Gastroesophageal sphincter (tissue), 4 donors: ENCODE measurements around the gene CHD6. TPM values are rescaled to one million over a fixed set of nuclear protein-coding genes. Genes with fewer than 3 reads are reported as not detected.

Experiments used
- ATAC-seq: fragments of 150-250 bp; one replicate; pipeline ENCODE4 v1.9.1; 2016; ENCODE audit warnings: mild to moderate bottlenecking, moderate library complexity
- H3K27ac ChIP-seq, 4 donors: fragments of 200-600 bp; sonication (generic) in 3 of 4; 1 replicate in 3 of 4; 2 replicates in 1 of 4; pipeline ENCODE4 v1.5.1; 2016 to 2019
- H3K27me3 ChIP-seq: fragments of 200-600 bp; sonication (generic); one replicate; pipeline ENCODE4 v1.5.1; 2019
- H3K36me3 ChIP-seq, 2 donors: fragments of 200-600 bp; sonication (generic); one replicate each; pipeline ENCODE4 v1.5.1; 2019; ENCODE audit warnings: control low read depth in 1 of 2
- H3K4me1 ChIP-seq, 3 donors: fragments of 200-600 bp; sonication (generic); 1 replicate in 2 of 3; 2 replicates in 1 of 3; pipeline ENCODE4 v1.5.1; 2016 to 2019; ENCODE audit warnings: control low read depth in 2 of 3
- H3K4me3 ChIP-seq, 2 donors: fragments of 200-600 bp; sonication (generic); one replicate each; pipeline ENCODE4 v1.5.1; 2019; ENCODE audit warnings: mild to moderate bottlenecking in 1 of 2, moderate library complexity in 1 of 2
- H3K9me3 ChIP-seq, 3 donors: fragments of 200-600 bp; sonication (generic); one replicate each; pipeline ENCODE4 v1.5.1; 2017 to 2019; ENCODE audit warnings: control low read depth in 2 of 3
- CTCF ChIP-seq, 4 experiments: fragments of 200-600 bp in 2 of 4; fragments of 450-650 bp in 2 of 4; sonication (generic) in 1 of 4; IDR thresholded peaks; one replicate each; pipeline ENCODE4 v1.5.1; 2017 to 2019; ENCODE audit warnings: antibody characterized with exemption in 4 of 4, mild to moderate bottlenecking in 2 of 4, moderate library complexity in 2 of 4
- EP300 ChIP-seq: sonication (generic); formaldehyde crosslinking; IDR thresholded peaks from one replicate; pipeline ENCODE4 v1.6.1; 2017; ENCODE audit warnings: antibody characterized with exemption, mild to moderate bottlenecking
- POLR2A ChIP-seq, 2 donors: fragments of 450-650 bp; IDR thresholded peaks; one replicate each; pipeline ENCODE4 v1.6.1; 2017; ENCODE audit warnings: antibody characterized with exemption in 2 of 2, mild to moderate bottlenecking in 2 of 2, moderate library complexity in 1 of 2
- POLR2AphosphoS5 ChIP-seq: sonication (generic); formaldehyde crosslinking; IDR thresholded peaks from one replicate; pipeline ENCODE4 v1.6.1; 2017; ENCODE audit warnings: antibody characterized with exemption
- WGBS, 2 donors: methylation state at CpG; one replicate each; pipeline ENCODE4 v1.1.5; 2018; ENCODE audit warnings: low coverage in 1 of 2; 5-methylcytosine and 5-hydroxymethylcytosine counted together
- total RNA-seq, 4 donors: library from RNA; depleted of rRNA; stranded (reverse); fragments of >200 nt; gene quantifications; one replicate each; pipeline ENCODE4 v1.1.0, GENCODE V29; 2016

CHD6 gene
- total RNA-seq, 4 donors from 2014 or later: 37.4 to 58.3 (median 40.4) TPM

GRCh38 chr20:41639630-41640029 is 21.5 kb upstream of the CHD6 start:
- WGBS, 2 donors: 10 to 19% methylated on average over 2 of the region's 2 CpGs
- ATAC-seq: no peak
- no peak overlapping the region for H3K4me3 ChIP-seq
- TF ChIP-seq POLR2AphosphoS5: no peak
- H3K27ac ChIP-seq: no peak overlapping the region
- H3K27me3 ChIP-seq: peaks cover 10% of the 10 kb centered on the region
- H3K9me3 ChIP-seq: no peaks in the 10 kb centered on the region
- no peaks in the 10 kb centered on the region for H3K4me1 ChIP-seq
- H3K36me3 ChIP-seq: no peaks in the 10 kb centered on the region

- no peaks in the 10 kb centered on the region for H3K9me3 ChIP-seq
- 88 to 100% methylated on average over 1 of the region's 1 CpG for WGBS, 2 donors
These were observed 20.3 kb upstream of the CHD6 start for GRCh38 chr20:41638456-41638855.

GRCh38 chr20:41635158-41635557 is 17.0 kb upstream of the CHD6 start:
- Histone ChIP-seq H3K36me3 (no peaks in the 10 kb centered on the region), H3K4me1 (no peaks in the 10 kb centered on the region), H3K4me3 (no peak overlapping the region), H3K9me3 (no peaks in the 10 kb centered on the region), H3K27me3 (peaks cover 6% of the 10 kb centered on the region), H3K27ac (no peak overlapping the region)
- no peak for ATAC-seq
- TF ChIP-seq CTCF (IDR thresholded peaks at IDR 0.05) (no peak), EP300 (no peak), POLR2A (IDR thresholded peaks at IDR 0.05) (no peak), POLR2AphosphoS5 (no peak)

More at GRCh38 chr20:41638456-41638855, 20.3 kb upstream of the CHD6 start:
- Histone ChIP-seq H3K36me3 (no peaks in the 10 kb centered on the region), H3K27me3 (peaks cover 8% of the 10 kb centered on the region), H3K27ac (no peak overlapping the region), H3K4me1 (no peaks in the 10 kb centered on the region), H3K4me3 (no peak overlapping the region)
- ATAC-seq: no peak
- TF ChIP-seq POLR2A (IDR thresholded peaks at IDR 0.05) (no peak), CTCF (IDR thresholded peaks at IDR 0.05) (no peak), EP300 (no peak), POLR2AphosphoS5 (no peak)

- TF ChIP-seq POLR2AphosphoS5 (no peak), CTCF (IDR thresholded peaks at IDR 0.05) (no peak), POLR2A (IDR thresholded peaks at IDR 0.05) (no peak), EP300 (no peak)
These were observed 14.7 kb upstream of the CHD6 start for GRCh38 chr20:41632896-41633295.

GRCh38 chr20:41631826-41632225 is 13.6 kb upstream of the CHD6 start:
- no peak for ATAC-seq
- Histone ChIP-seq H3K27me3 (peaks cover 6% of the 10 kb centered on the region), H3K36me3 (no peaks in the 10 kb centered on the region), H3K9me3 (no peaks in the 10 kb centered on the region), H3K27ac (no peak overlapping the region), H3K4me1 (no peaks in the 10 kb centered on the region), H3K4me3 (no peak overlapping the region)
- 20 to 64% methylated on average over 3 of the region's 4 CpGs for WGBS, 2 donors
- TF ChIP-seq CTCF (IDR thresholded peaks at IDR 0.05) (no peak), POLR2AphosphoS5 (no peak), POLR2A (IDR thresholded peaks at IDR 0.05) (no peak), EP300 (no peak)

More at GRCh38 chr20:41632896-41633295, 14.7 kb upstream of the CHD6 start:
- no peak for ATAC-seq
- Histone ChIP-seq H3K9me3 (no peaks in the 10 kb centered on the region), H3K36me3 (no peaks in the 10 kb centered on the region), H3K4me3 (no peak overlapping the region), H3K27ac (no peak overlapping the region), H3K27me3 (peaks cover 6% of the 10 kb centered on the region), H3K4me1 (no peaks in the 10 kb centered on the region)
- WGBS, 2 donors: 54% methylated on average over 2 of the region's 2 CpGs; no CpG with 5 or more reads in 1 of the 2 donors

GRCh38 chr20:41630846-41631245 is 12.7 kb upstream of the CHD6 start:
- 100% methylated on average over 1 of the region's 1 CpG; no CpG with 5 or more reads in 1 of the 2 donors for WGBS, 2 donors
- no peak for ATAC-seq
- Histone ChIP-seq H3K36me3 (no peaks in the 10 kb centered on the region), H3K4me3 (no peak overlapping the region), H3K27me3 (peaks cover 5% of the 10 kb centered on the region), H3K4me1 (no peaks in the 10 kb centered on the region), H3K27ac (no peak overlapping the region), H3K9me3 (no peaks in the 10 kb centered on the region)
- TF ChIP-seq POLR2AphosphoS5 (no peak), POLR2A (IDR thresholded peaks at IDR 0.05) (no peak), CTCF (IDR thresholded peaks at IDR 0.05) (no peak), EP300 (no peak)
